ENCODE measurements around the gene TMEM11.

The TMEM11 gene

DNA sequence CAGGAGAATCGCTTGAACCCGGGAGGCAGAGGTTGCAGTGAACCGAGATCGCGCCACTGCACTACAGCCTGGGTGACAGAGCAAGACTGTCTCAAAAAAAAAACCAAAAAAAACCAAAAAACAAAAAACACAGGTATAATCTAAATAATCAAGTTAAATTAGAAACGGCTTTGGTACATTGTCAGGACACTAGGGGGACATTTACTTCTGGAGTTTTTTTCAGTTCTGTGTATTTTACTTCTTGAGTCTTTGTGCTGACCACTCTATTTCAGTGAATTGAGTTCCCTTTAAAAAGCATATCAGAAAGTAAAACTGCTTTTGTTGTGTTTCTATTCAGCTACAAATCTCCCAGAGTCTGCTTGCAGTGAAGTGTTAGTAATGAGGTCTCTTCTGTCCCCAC lies 50.9 kb downstream of the TMEM11 start:
- DNase-seq (ENCODE audit: low read depth in 2 of 2): no peak

DNA sequence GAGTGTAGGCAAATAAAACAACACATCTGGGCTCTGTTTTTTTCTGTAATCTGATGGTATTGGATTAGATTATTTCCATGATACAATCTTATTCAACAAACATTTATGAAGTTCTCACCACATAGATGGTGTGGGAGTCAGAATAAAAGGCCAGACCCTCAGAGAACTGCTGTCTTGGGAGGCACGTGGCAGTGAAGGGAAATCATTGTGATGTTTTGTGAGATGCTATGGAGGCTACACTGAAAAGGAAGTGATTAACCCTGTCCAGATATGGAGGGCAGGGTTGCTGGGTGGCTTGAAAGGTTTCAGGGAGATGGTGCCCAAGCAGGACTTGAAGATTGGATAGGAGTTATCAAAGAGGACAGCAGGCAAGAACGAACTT lies 51.6 kb downstream of the TMEM11 start:
- DNase-seq (ENCODE audit: low read depth in 2 of 2): no peak

DNA sequence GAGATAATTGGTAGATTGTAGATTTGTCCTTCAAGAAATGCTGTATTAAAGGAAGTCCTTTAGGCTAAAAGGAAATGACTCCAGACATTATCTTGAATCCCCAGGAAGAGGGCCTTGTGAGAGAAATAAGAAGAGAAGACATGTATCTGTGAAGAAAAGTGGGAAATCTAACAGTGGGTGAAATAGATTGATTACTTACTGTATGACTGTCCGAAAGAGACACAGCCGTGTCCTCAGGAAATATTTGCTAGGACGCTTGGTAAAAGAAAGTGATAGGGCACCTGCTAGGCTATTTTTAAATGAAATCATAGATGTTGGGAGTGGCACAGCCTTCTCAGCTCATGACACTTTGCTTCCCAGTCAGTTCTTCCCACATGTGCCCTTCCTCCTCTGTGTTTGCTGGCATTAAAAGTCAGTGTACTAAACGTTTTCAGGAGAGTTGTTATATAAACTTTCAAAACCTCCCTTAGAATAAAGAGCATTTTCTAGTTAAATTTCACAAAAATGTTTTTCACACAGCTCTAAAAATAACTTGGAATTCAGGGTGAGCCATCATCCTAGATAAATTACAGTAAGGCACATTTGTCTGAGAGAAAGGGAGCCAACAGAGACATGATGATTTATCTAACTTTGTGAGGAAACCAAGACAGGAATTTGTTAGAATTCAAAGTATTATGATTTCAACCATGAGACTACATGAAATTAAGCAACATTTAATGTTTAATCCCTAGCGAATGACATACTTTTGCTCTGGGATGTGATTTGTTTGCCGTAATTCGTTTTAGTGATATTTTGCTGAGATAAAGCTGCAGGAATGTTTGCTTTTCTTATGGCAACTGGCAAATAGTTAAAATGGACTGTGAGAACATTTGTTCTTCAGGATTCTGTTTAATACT lies 52.2 kb downstream of the TMEM11 start:
- DNase-seq (ENCODE audit: low read depth in 2 of 2): no peak

DNA sequence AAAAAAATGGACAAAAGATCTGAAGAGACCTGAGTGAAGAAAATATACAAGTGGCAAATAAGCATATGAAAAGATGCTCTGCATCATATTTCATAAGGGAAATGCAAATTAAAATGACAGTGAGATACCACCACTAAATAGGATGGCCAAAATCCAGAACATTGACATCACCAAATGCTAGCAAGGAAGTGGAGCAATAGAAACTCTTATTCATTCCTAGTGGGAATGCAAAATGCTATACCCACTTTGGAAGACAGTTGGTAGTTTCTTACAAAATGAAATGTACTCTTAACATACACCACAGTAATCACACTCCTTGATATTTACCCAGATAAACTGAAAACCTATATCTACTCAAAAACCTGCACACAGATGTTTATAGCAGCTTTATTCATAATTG lies 53.6 kb downstream of the TMEM11 start:
- DNase-seq (ENCODE audit: low read depth in 2 of 2): no peak

DNA sequence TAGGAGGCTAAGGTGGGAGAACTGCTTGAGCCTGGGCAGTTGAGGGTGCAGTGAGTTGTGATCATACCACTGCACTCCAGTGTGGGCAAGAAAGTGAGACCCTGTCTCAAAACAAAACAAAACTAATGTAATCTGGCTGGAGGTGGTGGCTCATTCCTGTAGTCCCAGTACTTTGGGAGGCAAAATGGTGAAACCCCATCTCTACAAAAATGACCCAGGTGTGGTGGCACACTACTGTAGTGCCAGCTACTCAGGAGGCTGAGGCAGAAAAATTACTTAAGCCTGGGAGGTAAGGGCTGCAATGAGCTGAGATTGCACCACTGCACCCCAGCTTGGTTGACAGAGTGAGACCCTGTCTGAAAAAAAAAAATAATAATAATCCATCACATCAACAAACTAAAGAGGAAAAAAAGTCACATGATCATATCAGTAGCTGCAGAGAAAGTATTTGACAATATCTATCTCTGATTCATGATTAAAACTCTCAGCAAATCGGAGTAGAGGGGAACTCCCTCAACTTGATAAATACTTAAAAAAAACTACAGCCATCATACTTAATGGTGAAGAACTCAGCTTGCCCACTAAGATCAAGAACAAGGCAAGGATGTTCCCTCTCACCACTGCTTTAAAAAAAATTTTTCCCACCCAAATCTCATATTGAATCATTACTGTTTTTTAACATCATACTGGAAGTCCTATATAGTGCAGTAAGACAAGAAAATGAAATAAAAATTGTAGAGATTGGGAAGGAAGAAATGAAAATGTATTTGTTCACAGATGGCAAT lies 56.2 kb downstream of the TMEM11 start:
- no peak for DNase-seq (ENCODE audit: low read depth in 2 of 2)

DNA sequence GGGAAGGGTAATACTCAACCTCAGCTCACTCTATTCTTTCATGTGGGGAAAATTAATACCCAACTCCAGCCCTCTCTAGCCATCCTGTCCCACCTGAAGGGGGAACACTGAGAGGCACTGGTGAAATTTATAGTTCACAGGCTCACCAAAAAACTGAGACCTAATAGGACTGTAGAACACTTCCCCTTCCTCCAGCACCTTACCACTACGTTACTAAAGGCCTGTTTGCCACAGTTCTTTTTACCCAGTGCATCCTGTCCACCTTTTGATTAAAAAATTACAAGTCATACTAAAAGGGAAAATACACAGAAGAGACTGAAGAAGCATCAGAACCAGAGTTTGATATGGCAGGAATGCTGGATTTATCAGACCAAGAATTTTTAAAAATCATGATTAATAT lies 61.2 kb downstream of the TMEM11 start:
- DNase-seq (ENCODE audit: low read depth in 2 of 2): no peak

DNA sequence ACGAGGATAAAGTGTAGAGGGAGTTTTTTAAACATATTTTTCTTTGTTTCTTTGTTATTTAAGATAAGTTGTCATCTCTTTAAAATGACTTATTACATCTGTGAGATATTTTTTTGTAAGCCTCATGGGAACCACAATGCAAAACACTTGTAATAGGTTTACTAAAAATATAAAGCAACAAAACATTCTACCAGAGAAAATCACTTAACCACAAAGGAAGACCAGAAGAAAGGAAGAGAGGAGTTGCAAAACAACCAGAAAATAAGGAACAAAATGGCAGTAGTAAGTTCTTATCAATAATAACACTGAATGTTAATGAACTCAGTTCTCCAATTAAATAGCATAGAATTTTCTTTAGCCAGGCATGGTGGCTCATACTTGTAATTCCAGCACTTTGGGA lies 64.3 kb downstream of the TMEM11 start:
- no peak for DNase-seq (ENCODE audit: low read depth in 2 of 2)

Data from stimulated activated CD8-positive, alpha-beta memory T cell treated with anti-CD3 and anti-CD28 coated beads, Interleukin-2, amount 100 ng/mL, for 48 hours (primary cell).